ENCODE measurements around the gene BHMT2.

DNA sequence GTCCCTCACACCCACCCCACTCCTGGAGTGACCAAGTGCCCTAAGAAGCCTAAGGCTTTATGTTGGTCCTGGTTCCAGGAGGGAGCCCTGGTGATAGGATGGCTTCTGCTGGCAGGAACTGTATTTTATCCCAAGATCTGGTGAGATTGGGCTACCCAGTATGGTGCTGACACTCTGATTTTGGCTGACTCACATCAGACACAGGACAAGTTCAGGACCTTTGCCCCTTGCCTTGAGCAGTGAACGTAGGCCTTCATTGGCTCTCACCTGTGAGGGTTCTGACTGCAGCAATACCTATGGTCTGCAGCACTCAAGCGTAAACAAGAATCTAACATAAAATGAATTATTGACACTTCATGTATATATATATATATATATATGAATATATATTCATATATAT is 67.1 kb downstream of the BHMT2 start:
- TF ChIP-seq, protein P1, sequence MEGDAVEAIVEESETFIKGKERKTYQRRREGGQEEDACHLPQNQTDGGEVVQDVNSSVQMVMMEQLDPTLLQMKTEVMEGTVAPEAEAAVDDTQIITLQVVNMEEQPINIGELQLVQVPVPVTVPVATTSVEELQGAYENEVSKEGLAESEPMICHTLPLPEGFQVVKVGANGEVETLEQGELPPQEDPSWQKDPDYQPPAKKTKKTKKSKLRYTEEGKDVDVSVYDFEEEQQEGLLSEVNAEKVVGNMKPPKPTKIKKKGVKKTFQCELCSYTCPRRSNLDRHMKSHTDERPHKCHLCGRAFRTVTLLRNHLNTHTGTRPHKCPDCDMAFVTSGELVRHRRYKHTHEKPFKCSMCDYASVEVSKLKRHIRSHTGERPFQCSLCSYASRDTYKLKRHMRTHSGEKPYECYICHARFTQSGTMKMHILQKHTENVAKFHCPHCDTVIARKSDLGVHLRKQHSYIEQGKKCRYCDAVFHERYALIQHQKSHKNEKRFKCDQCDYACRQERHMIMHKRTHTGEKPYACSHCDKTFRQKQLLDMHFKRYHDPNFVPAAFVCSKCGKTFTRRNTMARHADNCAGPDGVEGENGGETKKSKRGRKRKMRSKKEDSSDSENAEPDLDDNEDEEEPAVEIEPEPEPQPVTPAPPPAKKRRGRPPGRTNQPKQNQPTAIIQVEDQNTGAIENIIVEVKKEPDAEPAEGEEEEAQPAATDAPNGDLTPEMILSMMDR (IDR thresholded peaks at IDR 0.05) = no peak
- no peak for TF ChIP-seq POLR2A (IDR thresholded peaks at IDR 0.05)

Data from testis (tissue), 2 donors.